ENCODE results near the gene GPR65.
"Not testable (repeated sequence)": the region's sequence is repeated elsewhere in the genome, so short reads cannot be mapped to it uniquely, and the experiment has no call there.

GPR65 gene

DNA sequence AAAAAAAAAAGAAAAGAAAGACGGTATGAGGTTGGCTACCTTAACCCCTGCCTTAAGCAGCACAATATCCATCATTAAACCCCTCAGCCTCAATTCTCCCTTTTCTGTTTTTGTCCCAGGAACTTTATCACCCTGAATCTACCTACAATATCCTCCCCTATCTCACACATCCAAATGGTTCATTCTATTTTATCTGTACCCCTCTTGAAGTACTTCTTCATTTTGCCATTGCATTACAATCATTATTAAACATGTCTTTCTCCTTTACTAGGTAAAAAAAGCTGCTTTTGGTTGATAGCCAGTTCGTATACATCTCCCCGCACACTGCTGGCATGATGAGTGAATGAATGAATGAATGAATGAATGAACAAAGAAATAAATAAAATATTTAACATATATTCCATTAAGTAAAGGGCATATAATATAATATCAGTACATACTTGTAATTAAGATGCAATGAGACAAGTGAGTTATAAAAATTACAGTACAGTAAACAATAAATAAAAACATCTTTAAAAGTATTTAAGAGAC is 364 bp upstream of the GPR65 start:
- peak in 1 of 5 experiments; percentile 51 for DNase-seq

GRCh38 chr14:88005978-88006851 is 1.3 kb downstream of the GPR65 start:
- DNase-seq = peak in 4 of 5 experiments; percentile 32 to 98 (median 72)

DNA sequence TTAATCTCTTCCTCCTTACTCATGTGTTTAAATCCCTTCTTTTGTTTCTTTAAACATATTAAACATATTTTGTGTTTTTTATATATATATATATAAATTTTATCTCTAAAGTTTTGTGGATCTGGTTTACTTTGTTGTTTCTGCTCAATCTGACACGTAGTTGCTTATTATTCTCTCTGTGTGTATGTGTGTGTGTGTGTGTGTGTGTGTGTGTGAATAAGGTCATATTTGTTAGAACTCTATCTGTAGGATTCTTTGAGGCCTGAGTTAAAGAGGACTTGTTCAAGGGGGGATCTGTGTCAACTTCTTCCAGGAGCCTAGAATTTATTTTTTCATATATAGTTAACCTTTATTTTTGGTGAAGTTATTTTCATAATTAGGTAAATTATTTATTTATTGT is 2.7 kb downstream of the GPR65 start:
- DNase-seq = peak in 1 of 5 experiments; percentile 76

DNA sequence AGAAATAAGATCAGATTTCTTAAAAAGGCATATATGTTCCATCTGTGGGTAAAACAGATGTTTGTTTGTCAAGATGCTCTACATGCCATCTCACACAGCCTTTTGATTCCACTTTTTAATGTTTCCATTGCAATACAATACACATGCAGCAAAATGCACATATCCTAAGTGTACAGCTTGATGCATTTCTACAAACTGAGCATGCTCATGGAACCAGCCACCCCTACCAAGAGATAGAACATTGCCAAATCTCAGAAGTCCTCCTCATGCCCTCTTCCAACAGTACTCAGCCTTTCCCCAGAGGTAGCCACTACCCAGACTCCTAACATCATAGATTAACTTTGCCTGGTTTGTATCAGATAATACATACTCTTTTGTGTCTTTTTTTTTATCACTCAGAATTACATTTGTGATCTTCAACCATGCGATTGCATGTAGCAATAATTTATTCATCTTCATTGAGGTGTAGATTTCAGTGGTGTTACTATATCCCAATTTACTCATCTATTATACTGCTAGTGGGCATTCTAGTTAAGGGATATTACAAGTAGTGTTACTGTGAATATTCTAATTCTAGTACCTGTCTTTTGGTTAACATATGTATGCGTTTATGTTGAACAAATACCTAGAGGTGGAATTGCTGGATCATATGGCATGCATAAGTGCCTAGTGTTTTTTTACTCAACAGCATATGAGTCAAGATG is 3.3 kb downstream of the GPR65 start:
- DNase-seq = no peak

GRCh38 chr14:88009486-88009885 is 4.6 kb downstream of the GPR65 start:
- DNase-seq = no peak

DNA sequence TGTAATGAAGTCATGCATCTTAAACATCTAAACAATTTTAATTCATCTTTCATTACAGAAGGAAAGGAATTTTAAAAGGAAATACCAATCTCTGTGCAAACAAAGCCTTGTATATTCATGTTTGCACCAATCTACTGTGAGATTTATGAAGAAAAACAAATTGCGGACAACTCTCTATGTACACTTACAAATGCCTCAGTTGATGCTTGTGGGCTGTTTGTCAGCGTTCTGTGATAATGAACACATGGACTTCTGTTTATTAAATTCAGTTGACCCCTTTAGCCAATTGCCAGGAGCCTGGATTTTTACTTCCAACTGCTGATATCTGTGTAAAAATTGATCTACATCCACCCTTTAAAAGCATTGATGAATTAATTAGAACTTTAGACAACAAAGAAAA is 5.4 kb downstream of the GPR65 start:
- no peak for DNase-seq

GRCh38 chr14:88012495-88012894 is 7.6 kb downstream of the GPR65 start:
- DNase-seq = no peak

DNA sequence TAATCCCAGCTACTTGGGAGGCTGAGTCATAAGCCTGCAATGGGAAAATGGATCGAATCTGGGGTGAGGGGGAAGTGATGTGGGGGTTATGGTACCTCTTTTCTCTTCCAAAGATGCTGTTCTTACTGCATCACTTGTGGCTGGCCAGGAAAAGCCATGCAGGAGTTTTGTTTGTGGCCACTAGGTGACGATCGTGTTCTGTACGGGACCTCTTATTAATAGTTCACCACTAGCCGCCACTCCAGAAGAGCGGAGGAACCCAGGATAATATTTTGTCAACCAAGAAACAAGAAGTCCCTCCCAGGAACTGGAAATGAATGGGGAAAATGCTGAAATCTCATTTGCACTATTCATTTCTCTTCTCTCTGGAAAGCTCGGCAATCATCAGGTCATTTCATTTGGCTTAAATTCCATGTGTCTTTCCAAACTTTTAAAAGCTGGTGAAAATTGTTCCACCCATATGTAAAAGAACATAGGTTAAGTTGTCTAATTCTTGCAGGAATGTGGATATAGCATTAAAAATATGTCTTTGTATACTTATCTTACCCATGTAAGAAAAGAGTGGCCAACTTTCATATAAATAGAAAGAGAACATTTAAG is 8.9 kb downstream of the GPR65 start:
- peak in 4 of 5 experiments; percentile 1 to 47 (median 27) for DNase-seq

DNA sequence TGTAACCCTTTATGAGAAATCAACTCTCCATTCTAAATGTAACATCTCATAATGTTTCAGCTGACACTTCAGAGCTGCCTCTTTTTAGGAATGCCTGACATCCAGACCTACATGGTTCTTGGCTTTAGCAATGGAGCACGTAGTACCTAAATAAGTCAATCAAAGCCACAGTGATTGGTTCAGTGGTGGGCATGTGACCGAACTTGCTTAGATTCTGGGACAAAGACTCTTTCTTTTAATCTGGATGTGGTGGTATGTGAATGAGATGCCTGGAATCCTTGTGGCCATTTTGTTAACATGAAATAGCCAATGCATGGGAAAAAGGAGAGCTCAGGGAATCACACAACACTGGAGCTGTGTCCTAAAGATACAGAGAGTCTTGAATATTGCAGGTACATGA is 11.8 kb downstream of the GPR65 start:
- DNase-seq = no peak

- no peak for DNase-seq
These were observed 12.6 kb downstream of the GPR65 start for GRCh38 chr14:88017535-88017934.

DNA sequence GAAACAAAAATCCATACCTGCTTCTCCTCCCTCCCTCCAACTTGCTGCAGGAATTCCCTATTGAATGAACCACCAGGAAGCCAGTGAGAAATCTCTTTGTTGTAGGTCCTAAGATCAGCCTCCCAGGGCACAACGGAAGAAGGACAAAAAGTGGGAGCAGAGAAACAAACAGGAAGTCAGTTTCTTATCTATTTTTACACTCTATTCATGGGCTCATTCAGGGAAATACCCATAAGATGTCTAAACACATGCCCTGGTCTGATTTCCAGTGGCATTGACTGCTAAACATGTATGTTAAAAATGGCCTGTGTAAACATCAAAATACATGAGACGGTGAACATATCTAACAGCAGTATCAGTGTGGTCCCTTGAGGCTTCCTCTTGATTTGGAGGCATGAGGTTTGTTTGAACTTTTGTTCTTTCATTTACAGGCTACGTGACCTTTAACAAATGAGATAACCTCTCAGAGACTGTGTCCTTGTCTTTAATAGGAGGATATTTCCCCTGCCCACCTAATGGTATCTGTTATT is 18.8 kb downstream of the GPR65 start:
- peak in 1 of 5 experiments; percentile 59 for DNase-seq

DNA sequence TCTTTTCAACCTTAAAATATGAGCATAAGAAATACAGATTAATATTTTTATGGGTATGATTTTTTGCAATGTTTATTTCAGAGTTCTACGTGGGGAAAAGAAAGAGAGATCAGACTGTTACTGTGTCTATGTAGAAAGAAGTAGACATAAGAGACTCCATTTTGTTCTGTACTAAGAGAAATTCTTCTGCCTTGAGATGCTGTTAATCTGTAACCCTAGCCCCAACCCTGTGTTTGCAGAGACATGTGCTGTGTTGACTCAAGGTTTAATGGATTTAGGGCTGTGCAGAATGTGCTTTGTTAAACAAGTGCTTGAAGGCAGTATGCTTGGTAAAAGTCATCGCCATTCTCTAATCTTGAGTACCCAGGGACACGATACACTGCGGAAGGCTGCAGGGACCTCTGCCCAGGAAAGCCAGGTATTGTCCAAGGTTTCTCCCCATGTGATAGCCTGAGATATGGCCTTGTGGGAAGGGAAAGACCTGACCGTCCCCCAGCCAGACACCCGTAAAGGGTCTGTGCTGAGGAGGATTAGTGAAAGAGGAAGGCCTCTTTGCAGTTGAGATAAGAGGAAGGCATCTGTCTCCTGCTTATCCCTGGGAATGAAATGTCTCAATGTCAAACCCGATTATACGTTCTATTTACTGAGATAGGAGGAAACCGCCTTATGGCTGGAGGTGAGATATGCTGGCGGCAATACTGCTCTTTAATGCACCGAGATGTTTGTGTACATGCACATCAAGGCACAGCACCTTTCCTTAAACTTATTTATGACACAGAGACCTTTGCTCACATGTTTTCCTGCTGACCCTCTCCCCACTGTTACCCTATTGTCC is 19.5 kb downstream of the GPR65 start:
- not testable (repeated sequence) for DNase-seq

GRCh38 chr14:88025313-88025712 is 20.4 kb downstream of the GPR65 start:
- DNase-seq = no peak

GRCh38 chr14:88026890-88027289 is 22.0 kb downstream of the GPR65 start:
- peak in 1 of 5 experiments; percentile 71 for DNase-seq

GRCh38 chr14:88029500-88029899 is 24.6 kb downstream of the GPR65 start:
- peak in 2 of 5 experiments; percentile 26 to 77 for DNase-seq

GRCh38 chr14:88030079-88030478 is 25.1 kb downstream of the GPR65 start:
- DNase-seq = peak in 2 of 5 experiments; percentile 52 to 61

DNA sequence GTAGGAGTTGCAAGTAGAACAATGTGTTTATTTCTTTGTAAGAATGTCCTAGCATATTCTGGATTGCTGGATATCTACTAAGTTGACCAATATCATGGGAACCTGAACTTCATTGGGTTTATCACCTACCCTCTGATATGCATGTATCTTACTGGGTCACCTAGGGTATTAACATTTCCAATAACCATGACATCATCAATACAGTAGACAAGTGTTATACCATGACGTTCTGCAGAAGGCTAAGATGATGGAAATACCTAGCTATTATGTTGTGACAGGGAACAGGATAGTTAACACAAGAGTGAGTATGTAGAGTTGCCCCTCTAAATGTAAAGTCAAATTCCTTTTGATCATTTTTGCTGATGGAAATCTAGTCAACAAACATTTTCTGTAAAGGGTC is 26.0 kb downstream of the GPR65 start:
- no peak for DNase-seq

DNA sequence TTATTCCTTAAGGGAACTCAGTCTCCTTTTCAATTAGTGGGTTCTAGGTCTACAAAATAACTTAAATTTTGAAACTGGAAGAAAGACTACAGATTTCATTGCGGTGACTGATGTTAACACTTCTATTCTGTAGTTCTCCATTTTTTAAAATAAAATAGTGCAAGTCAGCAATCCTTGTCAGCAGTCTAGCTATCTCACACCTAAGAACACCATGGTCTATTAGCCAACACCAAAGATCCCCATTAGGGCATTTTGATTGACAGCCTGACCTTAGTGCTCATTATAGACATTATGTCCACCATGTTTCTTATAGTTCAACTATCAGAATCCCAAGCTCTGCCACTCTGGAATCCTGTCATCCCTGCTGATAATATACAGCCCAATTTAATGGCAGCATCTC is 27.4 kb downstream of the GPR65 start:
- no peak for DNase-seq

DNA sequence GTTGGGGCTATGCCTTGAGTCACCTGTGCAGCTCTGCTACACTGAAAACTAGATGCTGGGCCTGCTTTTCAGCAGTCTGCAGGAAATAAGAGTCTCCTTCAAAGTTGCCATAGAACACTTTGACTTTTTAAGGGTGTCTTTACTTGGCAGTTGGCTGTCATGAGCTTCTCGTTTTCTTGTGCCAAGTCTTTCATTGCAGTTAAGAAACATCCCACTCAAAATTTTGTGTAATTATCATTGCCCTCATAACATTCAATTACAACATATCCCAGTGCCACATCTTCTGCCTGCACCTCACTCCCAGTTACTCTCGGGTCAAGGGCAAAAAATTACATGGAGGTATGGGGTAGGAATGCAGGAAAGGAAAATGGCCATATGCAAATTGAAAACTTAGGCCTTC is 29.1 kb downstream of the GPR65 start:
- no peak for DNase-seq

- DNase-seq = no peak
These were observed 31.5 kb downstream of the GPR65 start for GRCh38 chr14:88036422-88036821.

GRCh38 chr14:88037325-88037724 is 32.4 kb downstream of the GPR65 start:
- no peak for DNase-seq

GRCh38 chr14:88039197-88039596 is 34.3 kb downstream of the GPR65 start:
- peak in 1 of 5 experiments; percentile 48 for DNase-seq
